Measurements from ENCODE around the gene IQCK.
"Not testable (repeated sequence)": the region's sequence is repeated elsewhere in the genome, so short reads cannot be mapped to it uniquely, and the experiment has no call there.

IQCK gene

DNA sequence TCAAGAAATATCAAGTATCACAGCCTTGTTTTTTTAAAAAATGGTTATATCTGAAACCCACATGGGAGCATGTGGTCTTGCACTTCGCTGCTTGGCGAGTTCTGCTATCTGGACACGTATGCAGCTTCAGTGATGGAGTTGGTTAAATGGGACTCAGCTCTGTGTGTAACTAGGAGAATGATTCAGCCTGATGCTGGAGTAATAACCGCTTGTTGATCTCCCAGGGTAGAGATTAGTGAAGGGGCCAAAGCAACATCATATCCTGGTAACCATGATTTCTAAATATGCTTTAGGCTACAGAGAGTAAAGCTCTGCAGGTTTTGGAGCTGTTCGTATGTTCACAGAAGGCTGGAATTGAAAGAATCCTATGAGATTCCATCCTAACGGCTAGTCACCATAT lies 63.2 kb downstream of the IQCK start:
- no peak overlapping the region for H3K4me3 ChIP-seq (ENCODE audit: low read length)
- TF ChIP-seq CTCF (conservative IDR thresholded peaks at IDR 0.05; ENCODE audit: low read depth, low read length): no peak
- no peak for DNase-seq (ENCODE audit: low read depth)

DNA sequence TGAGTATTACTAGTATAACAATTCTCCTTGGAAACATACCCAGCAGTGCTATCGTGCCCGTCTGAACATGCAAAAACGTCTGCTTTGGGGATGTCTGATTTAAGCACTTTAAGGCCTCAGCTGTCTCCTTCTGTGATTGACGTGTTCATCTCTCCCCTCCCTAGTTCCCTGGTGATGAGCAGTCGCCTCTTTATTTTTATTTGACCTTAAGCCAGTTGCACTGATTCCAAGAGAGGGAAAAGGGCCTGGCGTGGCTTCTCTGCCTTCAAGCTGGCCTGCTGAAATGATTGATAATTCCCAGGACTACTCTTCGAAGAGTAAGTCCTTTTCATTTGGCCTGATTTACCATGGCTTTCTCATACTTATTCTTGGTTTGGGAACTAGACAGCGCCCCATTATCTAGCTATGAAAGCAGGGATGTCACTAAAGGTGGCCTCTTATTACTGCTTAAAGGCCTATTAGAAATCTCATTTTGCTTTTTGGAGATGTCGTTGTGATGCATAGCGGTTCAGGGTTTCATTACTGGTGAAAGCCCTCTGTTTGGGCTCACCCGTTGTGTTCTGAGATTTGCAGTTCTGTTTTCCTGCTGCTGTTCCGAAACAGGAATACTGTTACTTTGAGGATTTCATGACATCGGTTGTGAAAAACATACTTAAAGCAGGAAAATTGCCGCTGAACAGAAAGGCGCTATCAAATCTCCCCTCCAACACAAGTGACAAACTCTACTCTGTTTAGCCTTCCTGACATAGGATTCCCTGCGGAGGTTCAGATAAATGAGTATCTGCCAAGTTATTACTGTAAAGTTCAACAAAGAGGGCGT lies 65.5 kb downstream of the IQCK start:
- TF ChIP-seq CTCF (conservative IDR thresholded peaks at IDR 0.05; ENCODE audit: low read depth, low read length): no peak
- DNase-seq (ENCODE audit: low read depth): no peak
- H3K4me3 ChIP-seq (ENCODE audit: low read length): no peak overlapping the region

- no peak for DNase-seq (ENCODE audit: low read depth)
- no peak overlapping the region for H3K4me3 ChIP-seq (ENCODE audit: low read length)
- TF ChIP-seq CTCF (conservative IDR thresholded peaks at IDR 0.05; ENCODE audit: low read depth, low read length): no peak
Observed at GRCh38 chr16:19784183-19784736, 66.2 kb downstream of the IQCK start.

GRCh38 chr16:19785081-19785480 lies 67.0 kb downstream of the IQCK start:
- TF ChIP-seq CTCF (conservative IDR thresholded peaks at IDR 0.05; ENCODE audit: low read depth, low read length): no peak
- no peak overlapping the region for H3K4me3 ChIP-seq (ENCODE audit: low read length)
- no peak for DNase-seq (ENCODE audit: low read depth)

GRCh38 chr16:19785512-19786130 lies 67.5 kb downstream of the IQCK start:
- no peak for DNase-seq (ENCODE audit: low read depth)
- H3K4me3 ChIP-seq (ENCODE audit: low read length): no peak overlapping the region
- TF ChIP-seq CTCF (conservative IDR thresholded peaks at IDR 0.05; ENCODE audit: low read depth, low read length): no peak

DNA sequence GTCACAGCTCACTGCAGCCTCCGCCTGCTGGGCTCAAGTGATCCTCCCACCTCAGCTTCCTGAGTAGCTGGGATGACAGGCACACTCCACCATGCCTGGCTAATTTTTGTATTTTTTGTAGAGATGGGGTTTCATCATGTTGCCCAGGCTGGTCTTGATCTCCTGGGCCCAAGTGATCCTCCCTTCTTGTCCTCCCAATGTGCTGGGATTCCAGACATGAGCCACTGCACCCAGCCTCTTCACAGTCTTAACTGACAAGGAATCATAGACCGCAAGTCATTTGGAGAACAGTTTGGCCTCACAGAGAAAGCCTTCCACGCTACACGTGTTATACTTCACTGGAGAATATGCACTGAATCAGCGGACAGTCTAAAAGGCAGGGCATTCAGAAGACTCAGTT lies 83.3 kb downstream of the IQCK start:
- not testable (repeated sequence) for DNase-seq (ENCODE audit: low read depth)

DNA sequence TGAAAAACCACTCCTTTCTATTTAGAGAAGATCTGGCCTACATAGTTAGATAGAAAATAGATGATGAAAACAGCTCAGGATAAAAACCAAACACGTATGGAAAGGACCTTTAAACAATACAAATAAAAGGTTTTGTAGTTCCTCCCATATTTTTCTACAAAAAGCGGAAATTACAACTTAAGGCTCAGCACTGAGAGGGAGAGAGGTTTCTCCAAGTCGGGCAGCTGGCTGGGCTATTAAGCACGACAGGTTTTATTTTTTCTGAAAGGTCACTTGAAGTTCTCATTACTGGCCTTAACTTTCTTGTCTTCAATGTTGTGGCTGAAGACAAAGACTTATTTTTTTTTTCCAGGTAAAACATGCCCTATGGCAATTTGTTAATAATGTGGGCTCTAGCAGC lies 83.8 kb downstream of the IQCK start:
- not testable (repeated sequence) for DNase-seq (ENCODE audit: low read depth); H3K4me3 ChIP-seq (ENCODE audit: low read length)

More for the DNA sequence above, 83.3 kb downstream of the IQCK start:
- H3K4me3 ChIP-seq (ENCODE audit: low read length): not testable (repeated sequence)

- no peak for DNase-seq (ENCODE audit: low read depth)
- TF ChIP-seq CTCF (conservative IDR thresholded peaks at IDR 0.05; ENCODE audit: low read depth, low read length): no peak
Observed at GRCh38 chr16:19802612-19803011, 84.5 kb downstream of the IQCK start.

More at GRCh38 chr16:19802612-19803011, 84.5 kb downstream of the IQCK start:
- H3K4me3 ChIP-seq (ENCODE audit: low read length): no peak overlapping the region

Data from retinal pigment epithelial cell (primary cell).